Thyroid gland (tissue), 4 donors: ENCODE measurements around the gene HIPK4. TPM values are rescaled to one million over a fixed set of nuclear protein-coding genes. Genes with fewer than 3 reads are reported as not detected.

Experiments used
- DNase-seq, 2 donors: peaks; one replicate each; pipeline ENCODE4 v3.0.0-alpha.2; 2019
- H3K27ac ChIP-seq, 3 donors: fragments of 200-600 bp; sonication (generic); 1 replicate in 2 of 3; 2 replicates in 1 of 3; pipeline ENCODE4 v1.5.1; 2016 to 2019; ENCODE audit warnings: mild to moderate bottlenecking in 1 of 3, moderate library complexity in 1 of 3
- H3K27me3 ChIP-seq: fragments of 200-600 bp; sonication (generic); one replicate; pipeline ENCODE4 v1.5.1; 2019
- H3K36me3 ChIP-seq, 2 donors: fragments of 200-600 bp; sonication (generic); one replicate each; pipeline ENCODE4 v1.5.1; 2016 to 2019
- H3K4me1 ChIP-seq, 2 donors: fragments of 200-600 bp; sonication (generic); one replicate each; pipeline ENCODE4 v1.5.1; 2017 to 2019
- H3K4me3 ChIP-seq, 3 donors: fragments of 200-600 bp; sonication (generic); replicated peaks in 1 of 3; 1 replicate in 2 of 3; 2 replicates in 1 of 3; pipeline ENCODE4 v1.5.1; 2016; ENCODE audit warnings: mild to moderate bottlenecking in 1 of 3
- H3K9me3 ChIP-seq: fragments of 200-600 bp; sonication (generic); one replicate; pipeline ENCODE4 v1.5.1; 2017
- POLR2A ChIP-seq, 2 donors: fragments of 450-650 bp; IDR thresholded peaks; one replicate each; pipeline ENCODE4 v1.6.1; 2017; ENCODE audit warnings: antibody characterized with exemption in 2 of 2, mild to moderate bottlenecking in 2 of 2, moderate library complexity in 1 of 2
- WGBS, 2 donors: methylation state at CpG; one replicate each; pipeline ENCODE4 v1.1.5; 2017; 5-methylcytosine and 5-hydroxymethylcytosine counted together
- intact Hi-C: fragments of 100-400 bp; cut with DNase I; formaldehyde crosslinking; loops from one replicate; pipeline ENCODE4 v1.15.1; 2023
- total RNA-seq, 4 donors: library from RNA; depleted of rRNA; stranded (reverse); fragments of >200 nt; gene quantifications; one replicate each; pipeline ENCODE4 v1.2.3, GENCODE V29; 2016
- TF ChIP-seq, protein P1 (sequence below), 6 experiments: fragments of 200-600 bp in 3 of 6; fragments of 450-650 bp in 3 of 6; sonication (generic) in 3 of 6; IDR thresholded peaks; one replicate each; pipeline ENCODE4 v1.5.1; 2016 to 2019; ENCODE audit warnings: antibody characterized with exemption in 6 of 6, mild to moderate bottlenecking in 2 of 6, inconsistent platforms in 1 of 6, moderate library complexity in 1 of 6

The HIPK4 gene
- total RNA-seq, 4 donors from 2014 or later = 0.22 to 0.27 TPM; not detected in 2

GRCh38 chr19:40380199-40381037, 9.6 kb downstream of the HIPK4 start:
- H3K4me1 ChIP-seq = no peaks in the 10 kb centered on the region
- WGBS, 2 donors = 88 to 94% methylated on average over 13 to 32 of the region's 37 CpGs
- no peak overlapping the region for H3K4me3 ChIP-seq
- no peak overlapping the region for H3K27ac ChIP-seq
- no peaks in the 10 kb centered on the region for H3K9me3 ChIP-seq
- H3K36me3 ChIP-seq = peaks cover 3 to 19% of the 10 kb centered on the region in 2 donors
- H3K27me3 ChIP-seq = no peaks in the 10 kb centered on the region
- no peak for TF ChIP-seq POLR2A (IDR thresholded peaks at IDR 0.05)
- TF ChIP-seq, protein P1, sequence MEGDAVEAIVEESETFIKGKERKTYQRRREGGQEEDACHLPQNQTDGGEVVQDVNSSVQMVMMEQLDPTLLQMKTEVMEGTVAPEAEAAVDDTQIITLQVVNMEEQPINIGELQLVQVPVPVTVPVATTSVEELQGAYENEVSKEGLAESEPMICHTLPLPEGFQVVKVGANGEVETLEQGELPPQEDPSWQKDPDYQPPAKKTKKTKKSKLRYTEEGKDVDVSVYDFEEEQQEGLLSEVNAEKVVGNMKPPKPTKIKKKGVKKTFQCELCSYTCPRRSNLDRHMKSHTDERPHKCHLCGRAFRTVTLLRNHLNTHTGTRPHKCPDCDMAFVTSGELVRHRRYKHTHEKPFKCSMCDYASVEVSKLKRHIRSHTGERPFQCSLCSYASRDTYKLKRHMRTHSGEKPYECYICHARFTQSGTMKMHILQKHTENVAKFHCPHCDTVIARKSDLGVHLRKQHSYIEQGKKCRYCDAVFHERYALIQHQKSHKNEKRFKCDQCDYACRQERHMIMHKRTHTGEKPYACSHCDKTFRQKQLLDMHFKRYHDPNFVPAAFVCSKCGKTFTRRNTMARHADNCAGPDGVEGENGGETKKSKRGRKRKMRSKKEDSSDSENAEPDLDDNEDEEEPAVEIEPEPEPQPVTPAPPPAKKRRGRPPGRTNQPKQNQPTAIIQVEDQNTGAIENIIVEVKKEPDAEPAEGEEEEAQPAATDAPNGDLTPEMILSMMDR (IDR thresholded peaks at IDR 0.05) = no peak
- intact Hi-C loops = no loop called here
- no peak for DNase-seq

DNA sequence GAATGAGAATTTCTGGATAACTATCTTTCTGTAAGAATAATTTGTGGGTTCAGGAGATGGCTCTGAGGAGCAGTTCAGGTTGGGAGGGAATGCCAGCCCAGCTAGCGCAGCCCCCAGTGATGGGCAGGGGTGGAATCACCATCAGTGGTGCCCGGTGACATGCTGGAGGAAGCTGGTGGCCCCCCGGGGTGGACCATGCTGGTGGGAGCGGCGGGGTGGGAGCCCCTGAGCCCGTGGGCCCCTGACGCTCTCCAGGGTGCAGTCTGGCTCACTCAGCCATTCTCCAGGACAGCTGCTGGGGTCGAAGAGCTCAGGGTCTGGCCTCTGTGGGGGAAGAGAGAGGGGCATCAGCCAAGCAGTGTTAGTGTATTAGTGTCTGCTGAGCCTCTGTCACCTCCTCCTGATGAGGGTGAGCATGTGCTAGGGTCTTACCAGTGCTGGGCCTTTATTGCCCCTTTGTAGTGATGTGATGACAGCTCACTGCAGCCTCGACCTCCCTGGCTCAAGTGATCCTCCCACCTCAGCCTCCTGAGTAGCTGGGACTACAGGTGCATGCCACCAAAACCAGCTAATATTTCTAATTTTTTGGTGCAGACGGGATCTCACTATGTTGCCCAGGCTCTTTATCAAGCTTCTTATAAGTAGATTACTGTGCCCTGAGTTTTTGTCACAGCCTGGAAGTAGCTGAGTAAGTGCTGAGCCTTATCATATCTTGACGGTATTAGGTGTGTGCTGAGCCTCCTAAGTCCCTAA, 10.4 kb downstream of the HIPK4 start:
- no peak overlapping the region for H3K27ac ChIP-seq
- intact Hi-C loops = no loop called here
- no peaks in the 10 kb centered on the region for H3K4me1 ChIP-seq
- peaks cover 5 to 19% of the 10 kb centered on the region in 2 donors for H3K36me3 ChIP-seq
- no peak for DNase-seq
- TF ChIP-seq, protein P1 (IDR thresholded peaks at IDR 0.05) = no peak
- TF ChIP-seq POLR2A (IDR thresholded peaks at IDR 0.05) = no peak
- H3K4me3 ChIP-seq = no peak overlapping the region
- WGBS, 2 donors = 80 to 86% methylated on average over 10 to 11 of the region's 11 CpGs
- H3K27me3 ChIP-seq = no peaks in the 10 kb centered on the region
- no peaks in the 10 kb centered on the region for H3K9me3 ChIP-seq

- intact Hi-C loops = no loop called here
- Histone ChIP-seq H3K4me1 (no peaks in the 10 kb centered on the region), H3K9me3 (no peaks in the 10 kb centered on the region), H3K36me3 (peaks cover 9 to 25% of the 10 kb centered on the region in 2 donors), H3K27ac (no peak overlapping the region), H3K4me3 (no peak overlapping the region), H3K27me3 (no peaks in the 10 kb centered on the region)
- no peak for TF ChIP-seq POLR2A (IDR thresholded peaks at IDR 0.05)
- TF ChIP-seq, protein P1 (IDR thresholded peaks at IDR 0.05) = no peak
- 80 to 100% methylated on average over 2 of the region's 2 CpGs for WGBS, 2 donors
- DNase-seq = no peak
These were observed 11.5 kb downstream of the HIPK4 start for GRCh38 chr19:40378509-40378908.

GRCh38 chr19:40377876-40378385, 12.1 kb downstream of the HIPK4 start:
- H3K9me3 ChIP-seq = no peaks in the 10 kb centered on the region
- TF ChIP-seq, protein P1 (IDR thresholded peaks at IDR 0.05) = no peak
- no peak for TF ChIP-seq POLR2A (IDR thresholded peaks at IDR 0.05)

More at GRCh38 chr19:40377876-40378385, 12.1 kb downstream of the HIPK4 start:
- H3K27ac ChIP-seq = no peak overlapping the region
- WGBS, 2 donors = 91 to 92% methylated on average over 16 to 22 of the region's 25 CpGs
- no peaks in the 10 kb centered on the region for H3K4me1 ChIP-seq
- intact Hi-C loops = no loop called here
- H3K4me3 ChIP-seq = no peak overlapping the region
- peaks cover 9 to 28% of the 10 kb centered on the region in 2 donors for H3K36me3 ChIP-seq
- DNase-seq = no peak
- no peaks in the 10 kb centered on the region for H3K27me3 ChIP-seq
